ENCODE measurements around the gene SDK2. TPM values are rescaled to one million over a fixed set of nuclear protein-coding genes. Genes with fewer than 3 reads are reported as not detected.

The SDK2 gene
- total and polyA plus RNA-seq, 9 of the 15 experiments (the other 6 are each of a cell fraction or from before 2014, with no cell fraction given) = 0.04 TPM; not detected in 8

- under 1% methylated on average over 7 of the region's 7 CpGs for WGBS (ENCODE audit: insufficient coverage, low coverage, missing lambda C conversion rate)
- CTCF ChIA-PET (ENCODE audit: low intra/inter-chr PET ratio) = no interaction called here
- FAIRE-seq = no peak
Measured at GRCh38 chr17:73624496-73624988, 19.7 kb downstream of the SDK2 start.

More at GRCh38 chr17:73624496-73624988, 19.7 kb downstream of the SDK2 start:
- Histone ChIP-seq H2AFZ (ENCODE audit: low read depth, low read length) (no peak overlapping the region), H3K9ac (ENCODE audit: insufficient read depth in 1 of 2, low read depth in 2 of 2, low read length in 2 of 2) (no peak overlapping the region), H3K27me3 (ENCODE audit: control insufficient read depth in 2 of 2, insufficient read depth in 2 of 2, low read length in 2 of 2) (peaks cover 0 to 5% of the 10 kb centered on the region in 2 experiments; a peak in 1 of 5 replicates), H3K79me2 (ENCODE audit: control insufficient read depth, insufficient read depth, low read length) (no peaks in the 10 kb centered on the region), H3K36me3 (ENCODE audit: control insufficient read depth, insufficient read depth, low read length) (no peaks in the 10 kb centered on the region), H3K9me3 (replicated peaks; ENCODE audit: control insufficient read depth, insufficient read depth, low read depth, low read length) (no peaks in the 10 kb centered on the region), H3K9me1 (ENCODE audit: control insufficient read depth, insufficient read depth, low read length) (no peaks in the 10 kb centered on the region), H3K27ac (ENCODE audit: extremely low read depth, low read depth, low read length) (no peak overlapping the region), H3K4me1 (replicated peaks in 1 of 2; ENCODE audit: control insufficient read depth in 2 of 2, insufficient read depth in 2 of 2, low read length in 2 of 2) (no peaks in the 10 kb centered on the region), H3K4me3 (no peak overlapping the region), H4K20me1 (replicated peaks; ENCODE audit: control insufficient read depth, insufficient read depth, low read length) (no peaks in the 10 kb centered on the region), H3K4me2 (ENCODE audit: insufficient read depth, low read length) (no peak overlapping the region)
- no peak for ATAC-seq
- POLR2A ChIA-PET = interaction anchor here (0.7 to 1.1 kb wide), 2 partner anchors 59 to 195 kb away, joined by 3 to 4 read pairs; no protein-coding TSS in a partner anchor
- intact Hi-C loops (cut with micrococcal nuclease) (no loop called here), in situ Hi-C loops (cut with MboI) (no loop called here)
- no TSS peak for BruUV-seq (replicated peaks)
- DNase-seq (ENCODE audit: extremely low read depth in 1 of 4, low spot score in 3 of 4) = no peak
- TF ChIP-seq OTX1 (CRISPR knock-in tag; IDR thresholded peaks at IDR 0.05) = no peak
- TF ChIP-seq SMAD3 (CRISPR knock-in tag; conservative IDR thresholded peaks at IDR 0.05) = no peak
- TF ChIP-seq ZNF518B (CRISPR knock-in tag; IDR thresholded peaks at IDR 0.05) = no peak
- no peak for TF ChIP-seq CHD2 (IDR thresholded peaks at IDR 0.05; ENCODE audit: low read depth, low read length)
- TF ChIP-seq KAT8 (IDR thresholded peaks at IDR 0.05; ENCODE audit: low read depth) = no peak
- TF ChIP-seq ZFPM2 (CRISPR knock-in tag; IDR thresholded peaks at IDR 0.05) = no peak
- no peak for TF ChIP-seq RAD51 (IDR thresholded peaks at IDR 0.05; ENCODE audit: borderline replicate concordance, low read depth)
- TF ChIP-seq CREBBP (IDR thresholded peaks at IDR 0.05; ENCODE audit: low read depth, low read length) = no peak
- no peak for TF ChIP-seq STAT5A (IDR thresholded peaks at IDR 0.05; ENCODE audit: borderline replicate concordance, low read length)
- TF ChIP-seq SREBF2 (CRISPR knock-in tag; IDR thresholded peaks at IDR 0.05) = no peak
- TF ChIP-seq ARHGAP35 (IDR thresholded peaks at IDR 0.05; ENCODE audit: partially characterized antibody) = no peak
- TF ChIP-seq ATF7 (IDR thresholded peaks at IDR 0.05) = no peak
- no peak for TF ChIP-seq BRF1 (IDR thresholded peaks at IDR 0.05; ENCODE audit: borderline replicate concordance, extremely low read depth, insufficient read length)
- no peak for TF ChIP-seq VEZF1 (CRISPR knock-in tag; IDR thresholded peaks at IDR 0.05)
- no peak for TF ChIP-seq CTBP1 (IDR thresholded peaks at IDR 0.05; ENCODE audit: borderline replicate concordance)
- TF ChIP-seq ZNF79 (CRISPR knock-in tag; IDR thresholded peaks at IDR 0.05; ENCODE audit: low read depth) = no peak
- TF ChIP-seq ZNF184 (CRISPR knock-in tag; IDR thresholded peaks at IDR 0.05) = no peak
- TF ChIP-seq SIX5 (IDR thresholded peaks at IDR 0.05; ENCODE audit: borderline replicate concordance in 1 of 2, insufficient read depth in 1 of 2, low read depth in 1 of 2, low read length in 2 of 2) = no peak

Data from K562 (cell line).